Measurements from ENCODE around the gene MSMO1.
A peak's percentile ranks its signal among the peaks of the same experiment; 100 is the strongest.

DNA sequence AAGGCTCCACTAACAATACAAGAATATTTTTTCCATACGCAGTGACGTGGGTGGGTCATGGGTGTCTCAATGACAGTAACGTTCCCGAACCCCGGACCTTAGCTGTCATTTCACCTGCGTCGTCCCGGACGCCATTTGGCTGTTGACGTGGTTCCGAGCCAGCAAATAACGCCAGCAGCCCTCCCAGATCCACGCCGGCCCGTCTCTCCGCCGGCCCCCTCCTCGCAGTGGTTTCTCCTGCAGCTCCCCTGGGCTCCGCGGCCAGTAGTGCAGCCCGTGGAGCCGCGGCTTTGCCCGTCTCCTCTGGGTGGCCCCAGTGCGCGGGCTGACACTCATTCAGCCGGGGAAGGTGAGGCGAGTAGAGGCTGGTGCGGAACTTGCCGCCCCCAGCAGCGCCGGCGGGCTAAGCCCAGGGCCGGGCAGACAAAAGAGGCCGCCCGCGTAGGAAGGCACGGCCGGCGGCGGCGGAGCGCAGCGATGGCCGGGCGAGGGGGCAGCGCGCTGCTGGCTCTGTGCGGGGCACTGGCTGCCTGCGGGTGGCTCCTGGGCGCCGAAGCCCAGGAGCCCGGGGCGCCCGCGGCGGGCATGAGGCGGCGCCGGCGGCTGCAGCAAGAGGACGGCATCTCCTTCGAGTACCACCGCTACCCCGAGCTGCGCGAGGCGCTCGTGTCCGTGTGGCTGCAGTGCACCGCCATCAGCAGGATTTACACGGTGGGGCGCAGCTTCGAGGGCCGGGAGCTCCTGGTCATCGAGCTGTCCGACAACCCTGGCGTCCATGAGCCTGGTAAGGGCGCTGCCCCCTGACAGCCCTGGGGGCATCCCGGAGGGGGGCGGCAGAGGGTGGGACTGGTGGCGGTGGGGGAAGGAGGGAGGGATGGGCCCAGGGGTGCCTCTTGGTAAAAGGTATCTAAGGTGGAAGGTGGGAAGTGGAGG, 51.5 kb downstream of the MSMO1 start, which contains the start of gene CPE:
- TF ChIP-seq ETV6 (CRISPR knock-in tag; IDR thresholded peaks at IDR 0.05) = peak; percentile 56; the same call in 1 of the 2 replicates
- no peak for TF ChIP-seq ZNF232 (CRISPR knock-in tag; IDR thresholded peaks at IDR 0.05)
- TF ChIP-seq, protein P1, sequence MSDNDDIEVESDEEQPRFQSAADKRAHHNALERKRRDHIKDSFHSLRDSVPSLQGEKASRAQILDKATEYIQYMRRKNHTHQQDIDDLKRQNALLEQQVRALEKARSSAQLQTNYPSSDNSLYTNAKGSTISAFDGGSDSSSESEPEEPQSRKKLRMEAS (CRISPR knock-in tag; IDR thresholded peaks at IDR 0.05) = peak; percentile 66
- TF ChIP-seq ZNF416 (CRISPR knock-in tag; IDR thresholded peaks at IDR 0.05) = no peak
- no peak for TF ChIP-seq RELA (CRISPR knock-in tag; IDR thresholded peaks at IDR 0.05; ENCODE audit: borderline replicate concordance)
- no peak for TF ChIP-seq NR2C2 (CRISPR knock-in tag; IDR thresholded peaks at IDR 0.05)
- TF ChIP-seq TP53 (CRISPR knock-in tag; IDR thresholded peaks at IDR 0.05) = no peak
- TF ChIP-seq, protein P2, sequence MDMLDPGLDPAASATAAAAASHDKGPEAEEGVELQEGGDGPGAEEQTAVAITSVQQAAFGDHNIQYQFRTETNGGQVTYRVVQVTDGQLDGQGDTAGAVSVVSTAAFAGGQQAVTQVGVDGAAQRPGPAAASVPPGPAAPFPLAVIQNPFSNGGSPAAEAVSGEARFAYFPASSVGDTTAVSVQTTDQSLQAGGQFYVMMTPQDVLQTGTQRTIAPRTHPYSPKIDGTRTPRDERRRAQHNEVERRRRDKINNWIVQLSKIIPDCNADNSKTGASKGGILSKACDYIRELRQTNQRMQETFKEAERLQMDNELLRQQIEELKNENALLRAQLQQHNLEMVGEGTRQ (CRISPR knock-in tag; IDR thresholded peaks at IDR 0.05) = no peak
- no peak for TF ChIP-seq NFE2L1 (CRISPR knock-in tag; IDR thresholded peaks at IDR 0.05)
- TF ChIP-seq JUN (CRISPR knock-in tag; IDR thresholded peaks at IDR 0.05) = no peak
- TF ChIP-seq, protein P3, sequence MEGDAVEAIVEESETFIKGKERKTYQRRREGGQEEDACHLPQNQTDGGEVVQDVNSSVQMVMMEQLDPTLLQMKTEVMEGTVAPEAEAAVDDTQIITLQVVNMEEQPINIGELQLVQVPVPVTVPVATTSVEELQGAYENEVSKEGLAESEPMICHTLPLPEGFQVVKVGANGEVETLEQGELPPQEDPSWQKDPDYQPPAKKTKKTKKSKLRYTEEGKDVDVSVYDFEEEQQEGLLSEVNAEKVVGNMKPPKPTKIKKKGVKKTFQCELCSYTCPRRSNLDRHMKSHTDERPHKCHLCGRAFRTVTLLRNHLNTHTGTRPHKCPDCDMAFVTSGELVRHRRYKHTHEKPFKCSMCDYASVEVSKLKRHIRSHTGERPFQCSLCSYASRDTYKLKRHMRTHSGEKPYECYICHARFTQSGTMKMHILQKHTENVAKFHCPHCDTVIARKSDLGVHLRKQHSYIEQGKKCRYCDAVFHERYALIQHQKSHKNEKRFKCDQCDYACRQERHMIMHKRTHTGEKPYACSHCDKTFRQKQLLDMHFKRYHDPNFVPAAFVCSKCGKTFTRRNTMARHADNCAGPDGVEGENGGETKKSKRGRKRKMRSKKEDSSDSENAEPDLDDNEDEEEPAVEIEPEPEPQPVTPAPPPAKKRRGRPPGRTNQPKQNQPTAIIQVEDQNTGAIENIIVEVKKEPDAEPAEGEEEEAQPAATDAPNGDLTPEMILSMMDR (IDR thresholded peaks at IDR 0.05) = no peak
- TF ChIP-seq, protein P4, sequence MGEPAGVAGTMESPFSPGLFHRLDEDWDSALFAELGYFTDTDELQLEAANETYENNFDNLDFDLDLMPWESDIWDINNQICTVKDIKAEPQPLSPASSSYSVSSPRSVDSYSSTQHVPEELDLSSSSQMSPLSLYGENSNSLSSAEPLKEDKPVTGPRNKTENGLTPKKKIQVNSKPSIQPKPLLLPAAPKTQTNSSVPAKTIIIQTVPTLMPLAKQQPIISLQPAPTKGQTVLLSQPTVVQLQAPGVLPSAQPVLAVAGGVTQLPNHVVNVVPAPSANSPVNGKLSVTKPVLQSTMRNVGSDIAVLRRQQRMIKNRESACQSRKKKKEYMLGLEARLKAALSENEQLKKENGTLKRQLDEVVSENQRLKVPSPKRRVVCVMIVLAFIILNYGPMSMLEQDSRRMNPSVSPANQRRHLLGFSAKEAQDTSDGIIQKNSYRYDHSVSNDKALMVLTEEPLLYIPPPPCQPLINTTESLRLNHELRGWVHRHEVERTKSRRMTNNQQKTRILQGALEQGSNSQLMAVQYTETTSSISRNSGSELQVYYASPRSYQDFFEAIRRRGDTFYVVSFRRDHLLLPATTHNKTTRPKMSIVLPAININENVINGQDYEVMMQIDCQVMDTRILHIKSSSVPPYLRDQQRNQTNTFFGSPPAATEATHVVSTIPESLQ (CRISPR knock-in tag; IDR thresholded peaks at IDR 0.05) = no peak

All from WTC11 (cell line).